Gastrocnemius medialis (tissue), 4 donors: ENCODE measurements around the gene NUDT2. TPM values are rescaled to one million over a fixed set of nuclear protein-coding genes. Genes with fewer than 3 reads are reported as not detected.

Experiments used
- ATAC-seq, 2 donors: fragments of 150-250 bp; one replicate each; pipeline ENCODE4 v1.9.1; 2016
- DNase-seq, 2 donors: peaks; one replicate each; pipeline ENCODE4 v3.0.0-alpha.2; 2019
- H3K27ac ChIP-seq, 4 donors: fragments of 200-600 bp; sonication (generic); 1 replicate in 1 of 4; 2 replicates in 3 of 4; pipeline ENCODE4 v1.5.1; 2016 to 2018; ENCODE audit warnings: mild to moderate bottlenecking in 2 of 4, moderate library complexity in 1 of 4
- H3K27me3 ChIP-seq, 3 donors: fragments of 200-600 bp; sonication (generic) in 2 of 3; 1 replicate in 1 of 3; 2 replicates in 2 of 3; pipeline versions ENCODE4 v1.5.1 to v1.6.0; 2016 to 2019; ENCODE audit warnings: mild to moderate bottlenecking in 1 of 3, moderate library complexity in 1 of 3
- H3K36me3 ChIP-seq, 2 donors: fragments of 200-600 bp; sonication (generic) in 1 of 2; one replicate each; pipeline ENCODE4 v1.5.1; 2017 to 2018
- H3K4me1 ChIP-seq, 2 donors: fragments of 200-600 bp; sonication (generic) in 1 of 2; one replicate each; pipeline ENCODE4 v1.5.1; 2016 to 2017; ENCODE audit warnings: mild to moderate bottlenecking in 2 of 2
- H3K4me3 ChIP-seq, 4 donors: fragments of 200-600 bp; sonication (generic) in 3 of 4; 1 replicate in 1 of 4; 2 replicates in 3 of 4; pipeline ENCODE4 v1.5.1; 2016 to 2019; ENCODE audit warnings: mild to moderate bottlenecking in 2 of 4
- H3K9me3 ChIP-seq, 3 donors: fragments of 200-600 bp; sonication (generic) in 2 of 3; 1 replicate in 1 of 3; 2 replicates in 2 of 3; pipeline ENCODE4 v1.5.1; 2016 to 2019
- POLR2A ChIP-seq, 2 donors: fragments of 450-650 bp; IDR thresholded peaks; one replicate each; pipeline ENCODE4 v1.6.1; 2017; ENCODE audit warnings: antibody characterized with exemption in 2 of 2, mild to moderate bottlenecking in 2 of 2, moderate library complexity in 2 of 2
- in situ Hi-C, 4 donors: fragments of 200-750 bp; cut with MboI; loops; one replicate each; pipeline versions ENCODE4 v1.15.0 to v1.8.0; 2017; ENCODE audit warnings: low sequenced_read_pairs in 4 of 4
- intact Hi-C: fragments of 100-400 bp; cut with DNase I; formaldehyde crosslinking; loops from one replicate; pipeline ENCODE4 v1.15.1; 2023; ENCODE audit warnings: low total_unique reads
- total RNA-seq, 4 donors: library from RNA; depleted of rRNA; stranded (reverse); fragments of >200 nt; gene quantifications; one replicate each; pipeline versions ENCODE4 v1.1.0 to v1.2.3, GENCODE V29; 2016
- TF ChIP-seq, protein P1 (sequence below), 5 experiments: fragments of 450-650 bp in 3 of 5; fragments of 200-600 bp in 2 of 5; sonication (generic) in 2 of 5; IDR thresholded peaks in 4 of 5; conservative IDR thresholded peaks in 1 of 5; 1 replicate in 4 of 5; 2 replicates in 1 of 5; pipeline ENCODE4 v1.5.1; 2016 to 2019; ENCODE audit warnings: antibody characterized with exemption in 5 of 5, mild to moderate bottlenecking in 3 of 5, moderate library complexity in 3 of 5

Gene NUDT2
- total RNA-seq, 4 donors from 2014 or later, result 8.2 to 19.9 (median 16.1) TPM

DNA sequence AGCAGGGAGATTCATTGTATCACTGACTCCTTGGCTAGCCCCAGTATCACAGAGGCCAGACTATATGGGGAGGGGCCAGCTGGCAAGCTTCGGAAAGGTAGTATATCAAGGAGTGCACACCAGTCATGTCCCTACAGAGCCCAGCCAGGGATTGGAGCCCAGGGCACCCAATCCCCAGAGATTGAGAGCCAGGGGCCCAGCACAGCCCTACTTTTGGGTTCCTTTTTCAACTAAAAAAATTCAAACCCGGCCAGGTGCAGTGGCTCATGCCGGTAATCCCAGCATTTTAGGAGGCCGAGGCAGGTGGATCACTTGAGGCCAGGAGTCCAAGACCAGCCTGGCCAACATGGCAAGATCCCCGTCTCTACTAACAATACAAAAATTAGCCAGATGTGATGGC is 52.7 kb downstream of the NUDT2 start:
- in situ Hi-C loops (no loop called here), intact Hi-C loops (loop anchor here (5.0 kb wide), 1 partner anchor 75 kb away; the partner anchor contains the start of genes DNAI1 and FAM219A)
- DNase-seq (no peak), ATAC-seq (no peak)
- TF ChIP-seq, protein P1, sequence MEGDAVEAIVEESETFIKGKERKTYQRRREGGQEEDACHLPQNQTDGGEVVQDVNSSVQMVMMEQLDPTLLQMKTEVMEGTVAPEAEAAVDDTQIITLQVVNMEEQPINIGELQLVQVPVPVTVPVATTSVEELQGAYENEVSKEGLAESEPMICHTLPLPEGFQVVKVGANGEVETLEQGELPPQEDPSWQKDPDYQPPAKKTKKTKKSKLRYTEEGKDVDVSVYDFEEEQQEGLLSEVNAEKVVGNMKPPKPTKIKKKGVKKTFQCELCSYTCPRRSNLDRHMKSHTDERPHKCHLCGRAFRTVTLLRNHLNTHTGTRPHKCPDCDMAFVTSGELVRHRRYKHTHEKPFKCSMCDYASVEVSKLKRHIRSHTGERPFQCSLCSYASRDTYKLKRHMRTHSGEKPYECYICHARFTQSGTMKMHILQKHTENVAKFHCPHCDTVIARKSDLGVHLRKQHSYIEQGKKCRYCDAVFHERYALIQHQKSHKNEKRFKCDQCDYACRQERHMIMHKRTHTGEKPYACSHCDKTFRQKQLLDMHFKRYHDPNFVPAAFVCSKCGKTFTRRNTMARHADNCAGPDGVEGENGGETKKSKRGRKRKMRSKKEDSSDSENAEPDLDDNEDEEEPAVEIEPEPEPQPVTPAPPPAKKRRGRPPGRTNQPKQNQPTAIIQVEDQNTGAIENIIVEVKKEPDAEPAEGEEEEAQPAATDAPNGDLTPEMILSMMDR (IDR thresholded peaks at IDR 0.05 in 4 of 5, conservative IDR thresholded peaks at IDR 0.05 in 1 of 5), result no peak
- no peak for TF ChIP-seq POLR2A (IDR thresholded peaks at IDR 0.05)
- peaks cover 14 to 21% of the 10 kb centered on the region in 2 donors for H3K4me1 ChIP-seq
- no peaks in the 10 kb centered on the region for H3K27me3 ChIP-seq
- no peak overlapping the region for H3K27ac ChIP-seq
- H3K9me3 ChIP-seq, result no peaks in the 10 kb centered on the region
- no peak overlapping the region for H3K4me3 ChIP-seq
- H3K36me3 ChIP-seq, result no peaks in the 10 kb centered on the region

DNA sequence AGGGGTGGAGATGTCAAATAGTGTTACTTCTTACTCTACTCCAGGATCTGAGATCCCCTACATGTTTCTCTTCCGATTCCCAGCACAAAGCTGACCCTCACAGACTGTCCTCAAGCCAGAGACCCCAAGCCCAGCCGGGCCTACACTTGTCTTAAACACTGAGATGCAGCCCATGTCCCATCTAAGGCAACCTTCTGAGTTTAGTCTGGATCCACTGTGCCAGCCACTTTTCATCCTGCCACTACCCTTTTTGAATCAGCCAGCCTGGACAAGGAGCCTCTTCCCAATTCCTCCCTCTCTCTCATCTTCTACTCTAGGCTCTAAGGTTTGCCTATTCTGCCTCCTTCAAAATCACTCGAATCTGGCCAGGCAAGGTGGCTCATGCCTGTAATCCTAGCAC is 53.5 kb downstream of the NUDT2 start:
- DNase-seq (no peak), ATAC-seq (no peak)
- intact Hi-C loops (loop anchor here (5.0 kb wide), 1 partner anchor 74 kb away; the partner anchor contains the start of genes DNAI1 and FAM219A), in situ Hi-C loops (no loop called here)
- Histone ChIP-seq H3K27ac (no peak overlapping the region), H3K4me3 (no peak overlapping the region), H3K4me1 (peaks cover 14 to 17% of the 10 kb centered on the region in 2 donors), H3K27me3 (no peaks in the 10 kb centered on the region), H3K36me3 (no peaks in the 10 kb centered on the region), H3K9me3 (no peaks in the 10 kb centered on the region)
- TF ChIP-seq, protein P1 (IDR thresholded peaks at IDR 0.05 in 4 of 5, conservative IDR thresholded peaks at IDR 0.05 in 1 of 5), result no peak
- TF ChIP-seq POLR2A (IDR thresholded peaks at IDR 0.05), result no peak

DNA sequence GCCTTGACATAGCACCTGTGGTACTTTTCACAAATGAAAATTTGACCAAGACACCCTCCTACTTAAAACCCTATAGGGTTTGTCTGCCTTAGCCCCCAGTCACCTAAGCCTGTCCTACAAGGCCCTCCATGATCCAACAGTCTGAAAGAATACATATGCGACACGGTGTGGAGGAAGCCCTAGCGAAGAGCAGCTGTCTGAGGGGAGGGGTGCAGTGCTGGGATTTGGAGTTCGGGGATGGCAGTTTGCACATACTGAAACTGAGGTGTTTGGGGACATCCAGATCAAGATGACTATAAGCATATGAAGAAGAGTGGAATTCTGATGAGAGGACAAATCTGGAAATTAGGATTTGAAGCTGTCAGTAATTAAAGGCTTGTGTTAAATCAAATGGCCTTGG is 54.5 kb downstream of the NUDT2 start:
- no peaks in the 10 kb centered on the region for H3K9me3 ChIP-seq
- TF ChIP-seq, protein P1 (IDR thresholded peaks at IDR 0.05 in 4 of 5, conservative IDR thresholded peaks at IDR 0.05 in 1 of 5), result no peak
- no peak for TF ChIP-seq POLR2A (IDR thresholded peaks at IDR 0.05)
- in situ Hi-C loops, result no loop called here
- DNase-seq (no peak), ATAC-seq (no peak)
- no peaks in the 10 kb centered on the region for H3K27me3 ChIP-seq
- H3K36me3 ChIP-seq, result no peaks in the 10 kb centered on the region
- no peak overlapping the region for H3K27ac ChIP-seq
- no peak overlapping the region for H3K4me3 ChIP-seq
- H3K4me1 ChIP-seq, result peaks cover 14 to 17% of the 10 kb centered on the region in 2 donors
- intact Hi-C loops, result loop anchor here (5.0 kb wide), 1 partner anchor 73 kb away; the partner anchor contains the start of genes DNAI1 and FAM219A

DNA sequence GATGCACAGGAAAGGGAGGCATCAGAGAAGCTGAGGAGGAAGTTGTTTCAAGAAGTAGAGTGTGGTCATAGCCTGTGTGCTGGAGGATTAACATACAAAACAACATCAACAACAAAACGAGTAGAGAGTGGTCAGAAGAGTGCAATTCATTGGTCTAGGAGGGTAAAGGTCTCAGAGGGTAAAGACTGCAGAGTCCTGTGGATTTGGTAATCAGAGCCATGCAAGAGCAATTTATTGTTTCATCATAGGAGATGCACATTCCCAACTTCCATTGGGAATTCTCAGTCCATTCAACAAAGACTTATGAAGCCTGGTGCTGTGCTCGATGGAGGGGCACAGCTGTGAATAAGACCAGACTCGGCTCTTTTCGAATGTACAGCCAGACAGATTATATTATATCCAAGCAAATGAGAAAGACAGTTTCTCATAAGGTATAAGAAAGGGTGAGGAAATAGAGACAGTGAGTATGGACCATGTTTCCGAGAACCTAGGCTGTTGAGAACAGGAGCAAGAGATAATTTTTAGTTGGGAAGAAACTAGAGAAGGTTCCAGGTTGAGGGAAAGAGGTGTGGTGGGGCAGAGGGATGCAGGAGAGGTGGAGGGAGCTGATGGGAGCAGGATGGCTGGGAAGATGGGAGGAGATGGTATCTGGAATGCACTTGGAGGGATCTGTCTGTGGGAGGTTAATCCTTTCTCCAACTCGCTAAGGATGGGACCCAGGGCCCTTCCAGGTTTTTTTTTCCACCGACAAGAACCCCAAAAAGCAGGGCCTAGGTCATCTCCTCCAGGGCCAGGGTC is 55.2 kb downstream of the NUDT2 start:
- Histone ChIP-seq H3K27ac (no peak overlapping the region), H3K4me3 (no peak overlapping the region), H3K36me3 (no peaks in the 10 kb centered on the region), H3K9me3 (no peaks in the 10 kb centered on the region), H3K4me1 (peaks cover 14 to 17% of the 10 kb centered on the region in 2 donors), H3K27me3 (no peaks in the 10 kb centered on the region)
- DNase-seq (no peak), ATAC-seq (no peak)
- TF ChIP-seq, protein P1 (IDR thresholded peaks at IDR 0.05 in 4 of 5, conservative IDR thresholded peaks at IDR 0.05 in 1 of 5), result no peak
- TF ChIP-seq POLR2A (IDR thresholded peaks at IDR 0.05), result no peak
- in situ Hi-C loops (no loop called here), intact Hi-C loops (loop anchor here (5.0 kb wide), 1 partner anchor 73 kb away; the partner anchor contains the start of genes DNAI1 and FAM219A)
